HEK293 (cell line): Measurements from ENCODE around the gene DLG2.

ENCODE experiments used
- CTCF ChIA-PET: fragments of 350-600 bp; formaldehyde crosslinking; extraction: SDS; loops from one replicate; lab custom pipeline; 2021; ENCODE audit warnings: antibody characterized with exemption; lab: Yijun Ruan, JAX
- POLR2A ChIA-PET: fragments of 300-600 bp; formaldehyde crosslinking; extraction: SDS; loops from one replicate; lab custom pipeline; 2020; ENCODE audit warnings: antibody characterized with exemption, inconsistent platforms; lab: Yijun Ruan, JAX
- H3K27ac ChIP-seq: fragments of 200-500 bp; sonication (Bioruptor generic); 2 replicates; pipeline ENCODE4 v1.5.1; 2014; ENCODE audit warnings: low read depth, low read length, control low read depth, inconsistent platforms; ENCODE audit errors: extremely low read depth
- H3K36me3 ChIP-seq, 2 experiments: fragments of 200-500 bp in 1 of 2; sonication (Bioruptor generic) in 1 of 2; 1 replicate in 1 of 2; 2 replicates in 1 of 2; pipeline ENCODE4 v1.5.1; 2014 to 2017; ENCODE audit warnings: inconsistent platforms in 2 of 2, low read length in 2 of 2; ENCODE audit not compliant: control insufficient read depth in 2 of 2, insufficient read depth in 1 of 2
- H3K4me1 ChIP-seq: fragments of 200-500 bp; sonication (Bioruptor generic); 2 replicates; pipeline ENCODE4 v1.5.1; 2014; ENCODE audit warnings: mild to moderate bottlenecking, low read length, inconsistent platforms; ENCODE audit not compliant: control insufficient read depth, insufficient read depth
- H3K4me3 ChIP-seq: 2 replicates; pipeline ENCODE4 v1.5.1; 2011; ENCODE audit warnings: low read depth, mild to moderate bottlenecking, control low read depth, low read length, moderate library complexity
- H3K9me3 ChIP-seq: fragments of 200-500 bp; sonication (Bioruptor generic); 2 replicates; pipeline ENCODE4 v1.5.1; 2014; ENCODE audit warnings: low read depth, low read length, inconsistent platforms; ENCODE audit not compliant: control insufficient read depth, insufficient read depth
- ELK4 ChIP-seq: IDR thresholded peaks from 2 replicates; pipeline ENCODE4 v1.6.1; 2011; ENCODE audit warnings: mild to moderate bottlenecking, low read depth, low read length, borderline replicate concordance
- GLI4 ChIP-seq: fragments of 450-650 bp; formaldehyde crosslinking; IDR thresholded peaks from 2 replicates; pipeline ENCODE4 v1.5.1; 2016; ENCODE audit warnings: missing biosample characterization, missing genetic modification characterization
- HIC1 ChIP-seq: fragments of 450-650 bp; formaldehyde crosslinking; IDR thresholded peaks from 2 replicates; pipeline ENCODE4 v1.5.1; 2016; ENCODE audit warnings: missing biosample characterization, missing genetic modification characterization
- IKZF3 ChIP-seq: fragments of 450-650 bp; IDR thresholded peaks from 2 replicates; pipeline ENCODE4 v1.5.0; 2018; ENCODE audit warnings: missing biosample characterization, mild to moderate bottlenecking, missing genetic modification characterization, moderate library complexity
- OSR2 ChIP-seq: fragments of 450-650 bp; formaldehyde crosslinking; IDR thresholded peaks from 2 replicates; pipeline ENCODE4 v1.5.1; 2016; ENCODE audit warnings: missing biosample characterization, missing genetic modification characterization
- PRDM1 ChIP-seq: fragments of 450-650 bp; formaldehyde crosslinking; IDR thresholded peaks from 2 replicates; pipeline ENCODE4; 2016; ENCODE audit warnings: missing biosample characterization, missing genetic modification characterization
- PRDM6 ChIP-seq: fragments of 450-650 bp; formaldehyde crosslinking; IDR thresholded peaks from 2 replicates; pipeline ENCODE4 v1.5.1; 2017; ENCODE audit warnings: missing biosample characterization, missing genetic modification characterization
- SP2 ChIP-seq: fragments of 450-650 bp; formaldehyde crosslinking; IDR thresholded peaks from 2 replicates; pipeline ENCODE4 v1.5.1; 2016; ENCODE audit warnings: missing biosample characterization, missing genetic modification characterization
- ZBTB11 ChIP-seq: fragments of 450-650 bp; formaldehyde crosslinking; conservative IDR thresholded peaks from 2 replicates; pipeline ENCODE4 v1.5.1; 2016; ENCODE audit warnings: low read depth, missing biosample characterization, missing genetic modification characterization
- ZEB2 ChIP-seq: fragments of 450-650 bp; formaldehyde crosslinking; IDR thresholded peaks from 2 replicates; pipeline ENCODE4 v1.5.1; 2016; ENCODE audit warnings: missing biosample characterization, missing genetic modification characterization
- ZFP41 ChIP-seq: fragments of 450-650 bp; formaldehyde crosslinking; IDR thresholded peaks from 2 replicates; pipeline ENCODE4 v1.5.1; 2016; ENCODE audit warnings: missing biosample characterization, missing genetic modification characterization, borderline replicate concordance
- ZNF138 ChIP-seq: fragments of 450-650 bp; formaldehyde crosslinking; IDR thresholded peaks from 2 replicates; pipeline ENCODE4 v1.5.1; 2016; ENCODE audit warnings: missing biosample characterization, missing genetic modification characterization, borderline replicate concordance
- ZNF169 ChIP-seq: fragments of 450-650 bp; formaldehyde crosslinking; IDR thresholded peaks from 2 replicates; pipeline ENCODE4 v1.5.1; 2016; ENCODE audit warnings: missing biosample characterization, missing genetic modification characterization
- ZNF202 ChIP-seq: fragments of 450-650 bp; formaldehyde crosslinking; IDR thresholded peaks from 2 replicates; pipeline ENCODE4 v1.5.1; 2016; ENCODE audit warnings: missing biosample characterization, missing genetic modification characterization, borderline replicate concordance
- ZNF335 ChIP-seq: fragments of 450-650 bp; formaldehyde crosslinking; conservative IDR thresholded peaks from 2 replicates; pipeline ENCODE4 v1.5.1; 2016; ENCODE audit warnings: missing biosample characterization, missing genetic modification characterization
- ZNF473 ChIP-seq: fragments of 450-650 bp; formaldehyde crosslinking; IDR thresholded peaks from 2 replicates; pipeline ENCODE4 v1.5.1; 2017; ENCODE audit warnings: missing biosample characterization, missing genetic modification characterization
- ZNF571 ChIP-seq: fragments of 450-650 bp; formaldehyde crosslinking; IDR thresholded peaks from 2 replicates; pipeline ENCODE4 v1.5.0; 2017; ENCODE audit warnings: missing biosample characterization, missing genetic modification characterization
- ZNF704 ChIP-seq: fragments of 450-650 bp; formaldehyde crosslinking; IDR thresholded peaks from 2 replicates; pipeline ENCODE4 v1.5.1; 2016; ENCODE audit warnings: missing biosample characterization, missing genetic modification characterization
- ZNF707 ChIP-seq: fragments of 450-650 bp; formaldehyde crosslinking; IDR thresholded peaks from 2 replicates; pipeline ENCODE4 v1.5.1; 2016; ENCODE audit warnings: missing biosample characterization, missing genetic modification characterization
- ZNF843 ChIP-seq: fragments of 450-650 bp; formaldehyde crosslinking; IDR thresholded peaks from 2 replicates; pipeline ENCODE4 v1.5.1; 2016; ENCODE audit warnings: missing biosample characterization, missing genetic modification characterization

The DLG2 gene

GRCh38 chr11:85589373-85589772 lies 37.8 kb downstream of the DLG2 start:
- ChIA-PET CTCF (interaction anchor here (0.6 to 1.2 kb wide), 4 partner anchors 17 to 1600 kb away, joined by 3 read pairs; no protein-coding TSS in a partner anchor), POLR2A (no interaction called here)
- Histone ChIP-seq H3K4me3 (no peak overlapping the region), H3K9me3 (no peaks in the 10 kb centered on the region), H3K27ac (no peak overlapping the region), H3K4me1 (no peaks in the 10 kb centered on the region), H3K36me3 (no peaks in the 10 kb centered on the region)
- no peak for TF ChIP-seq ZBTB11 (tag by site-specific recombination)
- TF ChIP-seq HIC1 (tag by site-specific recombination): no peak
- TF ChIP-seq ZNF704 (tag by site-specific recombination): no peak
- TF ChIP-seq SP2 (tag by site-specific recombination): no peak
- TF ChIP-seq ZNF202 (tag by site-specific recombination): no peak
- TF ChIP-seq ZNF571: no peak
- no peak for TF ChIP-seq PRDM6 (tag by site-specific recombination)
- TF ChIP-seq ZNF473 (tag by site-specific recombination): no peak
- no peak for TF ChIP-seq ZFP41 (tag by site-specific recombination)
- TF ChIP-seq GLI4: no peak
- no peak for TF ChIP-seq ZNF138 (tag by site-specific recombination)

- no peak overlapping the region for H3K27ac ChIP-seq
- CTCF ChIA-PET: no interaction called here
- TF ChIP-seq ZNF169 (tag by site-specific recombination) (no peak), ZNF843 (tag by site-specific recombination) (no peak), PRDM1 (tag by site-specific recombination) (no peak), ZNF335 (tag by site-specific recombination) (no peak), ELK4 (no peak), ZEB2 (tag by site-specific recombination) (no peak), OSR2 (no peak), ZNF707 (tag by site-specific recombination) (no peak), IKZF3 (tag by site-specific recombination) (no peak)
Measured at GRCh38 chr11:85582111-85582510, 45.0 kb downstream of the DLG2 start.

More at GRCh38 chr11:85582111-85582510, 45.0 kb downstream of the DLG2 start:
- Histone ChIP-seq H3K4me1 (no peaks in the 10 kb centered on the region), H3K36me3 (no peaks in the 10 kb centered on the region), H3K4me3 (no peak overlapping the region), H3K9me3 (no peaks in the 10 kb centered on the region)
- POLR2A ChIA-PET: no interaction called here
